Astrocyte of the spinal cord (primary cell): ENCODE results near the gene KIF26B.

Source experiments
- DNase-seq: peaks from one replicate; pipeline ENCODE4 v3.0.0; 2011; ENCODE audit warnings: low read depth, low spot score
- H3K4me3 ChIP-seq: 2 replicates; pipeline ENCODE4 v1.5.1; 2011; ENCODE audit warnings: low read depth, mild to moderate bottlenecking, low read length, moderate library complexity
- in situ Hi-C: cut with HindIII; loops from 2 replicates; pipeline ENCODE4 v1.10.0; 2017; ENCODE audit warnings: low sequenced_read_pairs
- TF ChIP-seq, protein P1 (sequence below): IDR thresholded peaks from 2 replicates; pipeline ENCODE4 v1.5.1; 2012; ENCODE audit warnings: low read depth, mild to moderate bottlenecking, low read length, inconsistent platforms

KIF26B gene

DNA sequence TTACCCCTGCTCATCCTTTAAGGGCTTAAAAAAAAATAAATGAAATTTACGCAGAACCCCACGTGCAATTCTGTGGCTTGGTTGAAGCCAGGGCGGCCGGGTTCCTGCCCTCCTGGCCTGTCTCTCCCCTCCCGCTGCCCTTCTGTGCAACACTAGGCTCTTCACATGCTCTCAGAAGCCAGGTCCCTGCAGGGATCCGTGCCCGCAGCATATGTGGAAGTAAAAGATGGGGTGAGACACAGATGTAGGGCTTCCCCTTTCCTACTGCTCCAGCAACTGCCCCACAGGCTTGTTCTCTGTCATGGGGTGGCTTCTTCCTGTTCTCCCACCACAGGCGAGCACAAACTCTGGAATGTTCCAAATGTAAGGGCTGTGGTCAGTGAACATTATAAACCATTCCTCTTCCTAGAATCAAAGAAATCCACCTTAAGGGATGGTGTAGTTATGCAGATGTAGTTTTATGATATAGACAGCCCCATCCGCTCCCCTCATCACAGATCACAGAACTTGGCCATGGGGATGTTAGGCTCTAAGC lies 535.4 kb downstream of the KIF26B start:
- DNase-seq, result peak; percentile 33
- in situ Hi-C loops, result no loop called here
- no peak overlapping the region for H3K4me3 ChIP-seq
- TF ChIP-seq, protein P1, sequence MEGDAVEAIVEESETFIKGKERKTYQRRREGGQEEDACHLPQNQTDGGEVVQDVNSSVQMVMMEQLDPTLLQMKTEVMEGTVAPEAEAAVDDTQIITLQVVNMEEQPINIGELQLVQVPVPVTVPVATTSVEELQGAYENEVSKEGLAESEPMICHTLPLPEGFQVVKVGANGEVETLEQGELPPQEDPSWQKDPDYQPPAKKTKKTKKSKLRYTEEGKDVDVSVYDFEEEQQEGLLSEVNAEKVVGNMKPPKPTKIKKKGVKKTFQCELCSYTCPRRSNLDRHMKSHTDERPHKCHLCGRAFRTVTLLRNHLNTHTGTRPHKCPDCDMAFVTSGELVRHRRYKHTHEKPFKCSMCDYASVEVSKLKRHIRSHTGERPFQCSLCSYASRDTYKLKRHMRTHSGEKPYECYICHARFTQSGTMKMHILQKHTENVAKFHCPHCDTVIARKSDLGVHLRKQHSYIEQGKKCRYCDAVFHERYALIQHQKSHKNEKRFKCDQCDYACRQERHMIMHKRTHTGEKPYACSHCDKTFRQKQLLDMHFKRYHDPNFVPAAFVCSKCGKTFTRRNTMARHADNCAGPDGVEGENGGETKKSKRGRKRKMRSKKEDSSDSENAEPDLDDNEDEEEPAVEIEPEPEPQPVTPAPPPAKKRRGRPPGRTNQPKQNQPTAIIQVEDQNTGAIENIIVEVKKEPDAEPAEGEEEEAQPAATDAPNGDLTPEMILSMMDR, result no peak

DNA sequence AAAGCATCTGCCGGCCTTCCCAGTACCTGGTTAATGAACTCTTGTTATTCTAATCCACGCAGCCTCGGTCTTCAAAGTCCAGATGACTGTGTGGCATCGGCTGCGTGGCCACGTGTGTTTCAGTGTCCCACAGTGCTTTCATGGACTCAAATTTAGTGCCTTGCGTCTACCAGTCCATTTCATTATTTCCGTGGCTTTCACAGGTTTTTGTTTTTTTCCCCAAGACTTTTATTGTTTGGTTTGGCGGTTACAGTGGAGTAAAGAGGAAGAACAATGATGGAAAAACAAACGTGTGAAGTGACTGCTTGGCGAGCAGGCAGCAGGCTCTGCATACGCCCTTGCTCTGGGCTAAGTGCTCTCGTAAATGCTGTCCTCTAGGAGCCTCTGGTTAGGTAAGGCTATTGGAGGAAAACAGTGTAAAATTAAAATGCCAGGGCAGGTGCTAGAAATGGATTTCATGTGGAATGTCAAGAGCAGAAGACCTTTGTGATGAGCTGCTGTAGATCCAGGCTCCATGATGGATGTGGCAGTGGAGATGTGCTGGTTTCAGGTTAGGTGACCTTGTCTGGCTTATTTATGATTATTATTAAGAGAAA lies 536.3 kb downstream of the KIF26B start:
- no peak for DNase-seq
- no peak overlapping the region for H3K4me3 ChIP-seq
- in situ Hi-C loops, result no loop called here
- TF ChIP-seq, protein P1, result no peak

DNA sequence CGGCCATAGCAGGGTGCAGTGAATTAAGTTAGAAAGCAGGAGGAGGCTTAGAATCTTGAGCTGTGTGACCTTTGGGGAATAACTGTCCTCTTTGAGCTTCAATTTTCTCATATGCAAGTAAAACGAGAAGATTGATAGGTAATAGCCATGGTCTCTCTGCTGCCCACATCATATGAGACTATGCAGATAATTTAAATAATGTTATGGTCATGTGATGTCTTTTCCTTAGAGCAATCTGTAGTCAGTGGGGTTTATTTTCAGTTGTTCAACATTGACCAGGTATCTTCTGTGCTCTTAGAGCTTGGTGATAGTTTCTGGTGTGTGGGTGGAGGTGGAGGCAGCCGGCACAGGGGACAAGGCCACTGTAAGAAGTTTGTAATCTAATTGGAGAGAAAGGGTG lies 537.1 kb downstream of the KIF26B start:
- DNase-seq, result no peak
- TF ChIP-seq, protein P1, result no peak
- in situ Hi-C loops, result no loop called here
- no peak overlapping the region for H3K4me3 ChIP-seq

DNA sequence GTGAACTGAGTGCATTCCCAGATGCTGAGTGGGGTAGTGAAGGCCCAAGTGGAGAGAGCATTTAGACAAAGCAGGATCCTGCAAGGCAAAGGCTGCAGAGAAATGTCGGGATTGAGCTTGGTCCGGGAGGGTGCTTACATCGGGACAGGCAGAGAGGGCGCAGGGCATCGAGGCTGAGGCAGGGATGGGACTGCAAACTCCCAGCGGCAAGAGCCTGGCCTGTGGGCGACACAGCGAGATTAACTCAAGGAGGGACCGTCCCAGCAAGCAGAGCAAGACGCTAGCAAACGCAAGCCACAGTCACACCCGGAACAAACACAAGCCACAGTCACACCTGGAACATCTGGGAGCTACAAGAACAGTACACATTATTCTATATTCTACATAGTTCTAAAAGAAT lies 537.5 kb downstream of the KIF26B start:
- in situ Hi-C loops, result no loop called here

DNA sequence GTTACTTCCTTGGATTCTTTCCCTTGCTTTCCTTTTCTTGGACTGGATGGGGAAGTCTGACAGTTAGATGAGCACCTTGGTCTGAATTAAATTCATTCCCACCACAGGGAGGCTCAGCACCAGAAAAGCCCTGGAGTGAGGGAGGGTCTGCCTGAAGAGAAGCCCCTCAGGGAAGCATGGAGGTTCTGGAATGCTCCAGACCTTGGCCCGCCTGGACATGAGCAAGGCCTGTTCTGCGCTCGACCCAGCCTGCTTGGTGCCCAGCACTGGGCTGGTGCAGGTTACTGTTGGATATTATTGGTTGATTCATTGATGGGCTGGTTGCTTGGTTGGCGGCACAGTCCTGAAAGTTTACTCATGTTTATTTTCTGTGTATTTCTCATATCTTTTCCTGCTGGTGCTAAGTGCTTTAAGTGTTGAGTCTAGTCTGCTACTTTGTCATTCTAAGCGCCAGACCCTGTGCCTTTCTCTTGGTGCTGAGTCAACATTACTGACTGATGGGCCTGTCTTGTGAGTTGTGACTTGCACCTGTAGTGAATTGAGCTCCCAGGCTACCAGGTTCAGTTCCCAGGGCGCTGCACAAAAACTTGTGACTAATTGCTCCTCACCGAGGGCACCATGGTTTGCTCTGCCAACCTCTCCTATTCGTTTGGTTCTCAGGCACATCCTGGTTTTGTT lies 538.5 kb downstream of the KIF26B start:
- in situ Hi-C loops, result no loop called here
- no peak for DNase-seq
- no peak overlapping the region for H3K4me3 ChIP-seq
- TF ChIP-seq, protein P1, result no peak

More for the DNA sequence above, 537.5 kb downstream of the KIF26B start:
- DNase-seq, result no peak
- TF ChIP-seq, protein P1, result no peak
- no peak overlapping the region for H3K4me3 ChIP-seq

DNA sequence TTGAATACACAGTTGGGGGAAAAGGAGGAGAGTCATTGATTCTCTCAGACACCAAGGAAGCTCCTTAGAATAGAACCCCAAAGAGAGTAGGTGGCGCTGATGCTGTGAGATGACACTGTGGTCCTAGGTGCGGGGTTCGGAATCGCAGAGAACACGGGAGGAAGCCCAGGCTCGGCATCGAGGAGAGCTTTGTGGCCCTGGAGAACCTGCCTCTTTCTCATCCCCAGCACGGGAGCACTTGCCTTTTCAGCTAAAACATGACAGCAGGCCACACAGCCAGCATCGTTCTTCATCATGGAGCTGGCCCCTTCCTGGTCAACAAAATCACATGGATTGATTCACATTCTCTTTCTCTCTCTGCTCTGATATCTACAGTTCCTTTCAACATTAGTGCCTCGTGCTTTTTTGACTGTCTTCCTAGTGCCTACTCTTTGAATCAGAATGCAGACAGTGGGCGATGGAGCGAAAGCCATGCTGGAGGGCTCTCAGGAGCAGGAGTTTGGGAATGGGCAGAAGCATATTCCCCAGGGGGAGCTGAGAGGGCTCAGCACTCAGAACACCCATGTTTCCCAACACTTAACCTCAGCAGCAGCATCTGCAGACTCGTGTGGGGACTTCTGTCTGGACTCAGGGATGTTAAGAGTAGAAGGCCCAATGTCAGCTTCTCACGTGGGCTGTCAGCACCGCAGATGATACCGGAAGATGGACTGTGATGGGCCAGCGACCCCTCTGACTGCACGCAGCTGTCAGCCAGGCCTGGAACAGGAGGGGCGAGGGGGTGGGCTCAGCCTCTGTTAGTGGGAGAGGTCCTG lies 539.4 kb downstream of the KIF26B start:
- TF ChIP-seq, protein P1, result no peak
- H3K4me3 ChIP-seq, result no peak overlapping the region
- DNase-seq, result no peak
- in situ Hi-C loops, result no loop called here
